SK-N-SH (cell line): ENCODE results near the gene OPA1. TPM values are rescaled to one million over a fixed set of nuclear protein-coding genes. Genes with fewer than 3 reads are reported as not detected.

Experiments used
- CTCF ChIA-PET: fragments of 300-600, 350-600 bp; formaldehyde crosslinking; extraction: SDS; loops from one replicate; lab custom pipeline; 2021; lab: Yijun Ruan, JAX
- POLR2A ChIA-PET: fragments of 350-600 bp; sonication (Branson Sonifier 250); formaldehyde crosslinking; extraction: SDS; loops from one replicate; lab custom pipeline; 2020; ENCODE audit warnings: antibody characterized with exemption, inconsistent platforms; lab: Yijun Ruan, JAX
- DNase-seq: peaks from one replicate; pipeline ENCODE4 v3.0.0; 2012
- H2AFZ ChIP-seq: fragments of 200-600 bp; sonication (generic); 2 replicates; pipeline ENCODE4 v1.8.1; 2016; ENCODE audit warnings: antibody characterized with exemption, mild to moderate bottlenecking, low read depth
- H3F3A ChIP-seq: fragments of 200-600 bp; sonication (generic); replicated peaks from 2 replicates; pipeline ENCODE3; 2016; ENCODE audit warnings: antibody characterized with exemption, mild to moderate bottlenecking; ENCODE audit not compliant: insufficient read depth
- H3K27ac ChIP-seq, 2 experiments: fragments of 200-500 bp in 1 of 2; fragments of 200-600 bp in 1 of 2; sonication (Bioruptor generic) in 1 of 2; sonication (generic), shearing (Covaris generic) in 1 of 2; 2 replicates each; pipeline versions ENCODE4 v1.5.1 to v1.6.1; 2014 to 2016; ENCODE audit warnings: low read depth in 2 of 2, inconsistent platforms in 1 of 2, low read length in 1 of 2, mild to moderate bottlenecking in 1 of 2, mixed read lengths in 1 of 2
- H3K27me3 ChIP-seq: fragments of 200-600 bp; sonication (generic), shearing (Covaris generic); 2 replicates; pipeline ENCODE4 v1.6.1; 2016; ENCODE audit warnings: mixed run types; ENCODE audit not compliant: insufficient read depth
- H3K36me3 ChIP-seq, 2 experiments: fragments of 200-500 bp in 1 of 2; fragments of 200-600 bp in 1 of 2; sonication (Bioruptor generic) in 1 of 2; sonication (generic) in 1 of 2; replicated peaks in 1 of 2; 2 replicates each; pipeline versions ENCODE3 to v1.5.1; 2014 to 2016; ENCODE audit warnings: low read length in 1 of 2, mild to moderate bottlenecking in 1 of 2; ENCODE audit not compliant: insufficient read depth in 2 of 2, control insufficient read depth in 1 of 2
- H3K4me1 ChIP-seq, 2 experiments: fragments of 200-500 bp in 1 of 2; fragments of 200-600 bp in 1 of 2; sonication (Bioruptor generic) in 1 of 2; sonication (generic), shearing (Covaris generic) in 1 of 2; 2 replicates each; pipeline versions ENCODE4 v1.5.1 to v1.6.1; 2014 to 2016; ENCODE audit warnings: low read depth in 1 of 2, low read length in 1 of 2, mixed run types in 1 of 2; ENCODE audit not compliant: insufficient read depth in 2 of 2, control insufficient read depth in 1 of 2
- H3K4me2 ChIP-seq: fragments of 200-600 bp; sonication (generic), shearing (Covaris generic); 2 replicates; pipeline ENCODE4 v1.6.1; 2017; ENCODE audit warnings: mixed run types
- H3K4me3 ChIP-seq, 2 experiments: fragments of 200-500 bp in 1 of 2; fragments of 200-600 bp in 1 of 2; sonication (Bioruptor generic) in 1 of 2; sonication (generic), shearing (Covaris generic) in 1 of 2; 2 replicates each; pipeline versions ENCODE4 v1.5.1 to v1.8.1; 2014 to 2016; ENCODE audit warnings: low read depth in 2 of 2, inconsistent platforms in 1 of 2, low read length in 1 of 2, mild to moderate bottlenecking in 1 of 2, mixed read lengths in 1 of 2, moderate library complexity in 1 of 2
- H3K79me2 ChIP-seq: fragments of 200-600 bp; sonication (generic); 2 replicates; pipeline ENCODE4 v1.8.1; 2017; ENCODE audit warnings: mild to moderate bottlenecking; ENCODE audit not compliant: insufficient read depth
- H3K9ac ChIP-seq: fragments of 200-600 bp; sonication (generic); 2 replicates; pipeline ENCODE4 v1.6.1; 2017; ENCODE audit warnings: mixed run types
- H3K9me2 ChIP-seq: fragments of 200-600 bp; sonication (generic); 2 replicates; pipeline ENCODE4 v1.6.1; 2017; ENCODE audit warnings: mixed run types
- H3K9me3 ChIP-seq: fragments of 200-600 bp; sonication (generic); 2 replicates; pipeline ENCODE4 v1.6.1; 2017; ENCODE audit warnings: mixed run types, mild to moderate bottlenecking, moderate library complexity
- H4K20me1 ChIP-seq: fragments of 200-600 bp; sonication (generic); 2 replicates; pipeline ENCODE4 v1.6.1; 2017; ENCODE audit warnings: mild to moderate bottlenecking, mixed run types; ENCODE audit not compliant: insufficient read depth
- FOSL2 ChIP-seq: IDR thresholded peaks from 2 replicates; pipeline ENCODE4 v1.4.0; 2012; ENCODE audit warnings: low read depth, mild to moderate bottlenecking, moderate library complexity, borderline replicate concordance
- GABPA ChIP-seq: IDR thresholded peaks from 2 replicates; pipeline ENCODE4 v1.4.0; 2012; ENCODE audit warnings: low read depth, mild to moderate bottlenecking
- MAX ChIP-seq: IDR thresholded peaks from 2 replicates; pipeline ENCODE4 v1.4.0; 2012; ENCODE audit warnings: low read depth
- MEF2A ChIP-seq: IDR thresholded peaks from 2 replicates; pipeline ENCODE4 v1.4.0; 2012; ENCODE audit warnings: low read depth, borderline replicate concordance
- NFIC ChIP-seq: IDR thresholded peaks from 2 replicates; pipeline ENCODE4 v1.4.0; 2012; ENCODE audit warnings: borderline replicate concordance
- RFX5 ChIP-seq: IDR thresholded peaks from 2 replicates; pipeline ENCODE4 v1.6.1; 2012; ENCODE audit warnings: mild to moderate bottlenecking, improper control_type of control experiment, low read length
- SMC3 ChIP-seq: IDR thresholded peaks from 2 replicates; pipeline ENCODE4 v1.6.1; 2012; ENCODE audit warnings: low read depth, low read length, improper control_type of control experiment
- TCF12 ChIP-seq: IDR thresholded peaks from 2 replicates; pipeline ENCODE4 v1.4.0; 2012
- ZBTB33 ChIP-seq: IDR thresholded peaks from 2 replicates; pipeline ENCODE4 v1.4.0; 2012; ENCODE audit warnings: low read depth, borderline replicate concordance
- WGBS: methylation state at CpG from one replicate; pipeline ENCODE4 v1.1.6; 2017; ENCODE audit warnings: low lambda C conversion rate; 5-methylcytosine and 5-hydroxymethylcytosine counted together
- polyA plus RNA-seq, 3 experiments: library from polyadenylated mRNA; depleted of rRNA; stranded (reverse); fragments of >200 nt; gene quantifications; 2 replicates each; pipeline ENCODE4 v1.2.3, GENCODE V29; 2012
- TF ChIP-seq, protein P1 (sequence below): fragments of 150-350 bp; IDR thresholded peaks from 2 replicates; pipeline ENCODE4 v1.6.1; 2017; ENCODE audit warnings: antibody characterized with exemption, low read length, low read depth, borderline replicate concordance
- TF ChIP-seq, protein P2 (sequence below): fragments of 200-600 bp; sonication (generic); IDR thresholded peaks from 2 replicates; pipeline ENCODE4 v1.6.1; 2017; ENCODE audit warnings: antibody characterized with exemption, mild to moderate bottlenecking, moderate library complexity

OPA1 gene
- polyA plus RNA-seq, 1 of the 3 experiments (the other 2 are of a cell fraction): 11.4 TPM

GRCh38 chr3:193559100-193559499, 33.9 kb upstream of the OPA1 start:
- no peak overlapping the region for H2AFZ ChIP-seq
- H3K36me3 ChIP-seq: no peaks in the 10 kb centered on the region
- no peaks in the 10 kb centered on the region for H3K79me2 ChIP-seq
- POLR2A ChIA-PET: no interaction called here
- CTCF ChIA-PET: interaction anchor here (1.6 kb wide), 1 partner anchor 13 kb away, joined by 7 read pairs; no protein-coding TSS in a partner anchor
- H3K4me3 ChIP-seq: no peak overlapping the region
- H3K27me3 ChIP-seq: no peaks in the 10 kb centered on the region; the same call in 1 of the 2 replicates
- DNase-seq: no peak
- no peaks in the 10 kb centered on the region for H3K4me1 ChIP-seq
- no peak overlapping the region for H3K27ac ChIP-seq
- H3K9ac ChIP-seq: no peak overlapping the region
- no peaks in the 10 kb centered on the region for H3K9me2 ChIP-seq
- no peak overlapping the region for H3K4me2 ChIP-seq
- H3K9me3 ChIP-seq: no peaks in the 10 kb centered on the region
- TF ChIP-seq, protein P1, sequence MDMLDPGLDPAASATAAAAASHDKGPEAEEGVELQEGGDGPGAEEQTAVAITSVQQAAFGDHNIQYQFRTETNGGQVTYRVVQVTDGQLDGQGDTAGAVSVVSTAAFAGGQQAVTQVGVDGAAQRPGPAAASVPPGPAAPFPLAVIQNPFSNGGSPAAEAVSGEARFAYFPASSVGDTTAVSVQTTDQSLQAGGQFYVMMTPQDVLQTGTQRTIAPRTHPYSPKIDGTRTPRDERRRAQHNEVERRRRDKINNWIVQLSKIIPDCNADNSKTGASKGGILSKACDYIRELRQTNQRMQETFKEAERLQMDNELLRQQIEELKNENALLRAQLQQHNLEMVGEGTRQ: no peak
- TF ChIP-seq RFX5: no peak
- TF ChIP-seq NFIC: no peak
- TF ChIP-seq ZBTB33: no peak
- no peak for TF ChIP-seq FOSL2
- no peak for TF ChIP-seq MEF2A
- no peak for TF ChIP-seq SMC3
- H3F3A ChIP-seq: no peaks in the 10 kb centered on the region
- H4K20me1 ChIP-seq: no peaks in the 10 kb centered on the region

GRCh38 chr3:193560091-193560490, 32.9 kb upstream of the OPA1 start:
- H3F3A ChIP-seq: no peaks in the 10 kb centered on the region
- H3K36me3 ChIP-seq: no peaks in the 10 kb centered on the region
- H3K4me3 ChIP-seq: no peak overlapping the region
- H3K9me3 ChIP-seq: no peaks in the 10 kb centered on the region
- POLR2A ChIA-PET: no interaction called here
- CTCF ChIA-PET: interaction anchor here (1.4 to 3.0 kb wide), 3 partner anchors 12 to 942 kb away, joined by 3 to 9 read pairs (median 7); no protein-coding TSS in a partner anchor
- H3K9me2 ChIP-seq: no peaks in the 10 kb centered on the region
- TF ChIP-seq ZBTB33 (no peak), GABPA (no peak), MAX (no peak), TCF12 (no peak), RFX5 (no peak)
- TF ChIP-seq, protein P2, sequence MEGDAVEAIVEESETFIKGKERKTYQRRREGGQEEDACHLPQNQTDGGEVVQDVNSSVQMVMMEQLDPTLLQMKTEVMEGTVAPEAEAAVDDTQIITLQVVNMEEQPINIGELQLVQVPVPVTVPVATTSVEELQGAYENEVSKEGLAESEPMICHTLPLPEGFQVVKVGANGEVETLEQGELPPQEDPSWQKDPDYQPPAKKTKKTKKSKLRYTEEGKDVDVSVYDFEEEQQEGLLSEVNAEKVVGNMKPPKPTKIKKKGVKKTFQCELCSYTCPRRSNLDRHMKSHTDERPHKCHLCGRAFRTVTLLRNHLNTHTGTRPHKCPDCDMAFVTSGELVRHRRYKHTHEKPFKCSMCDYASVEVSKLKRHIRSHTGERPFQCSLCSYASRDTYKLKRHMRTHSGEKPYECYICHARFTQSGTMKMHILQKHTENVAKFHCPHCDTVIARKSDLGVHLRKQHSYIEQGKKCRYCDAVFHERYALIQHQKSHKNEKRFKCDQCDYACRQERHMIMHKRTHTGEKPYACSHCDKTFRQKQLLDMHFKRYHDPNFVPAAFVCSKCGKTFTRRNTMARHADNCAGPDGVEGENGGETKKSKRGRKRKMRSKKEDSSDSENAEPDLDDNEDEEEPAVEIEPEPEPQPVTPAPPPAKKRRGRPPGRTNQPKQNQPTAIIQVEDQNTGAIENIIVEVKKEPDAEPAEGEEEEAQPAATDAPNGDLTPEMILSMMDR: no peak
- no peaks in the 10 kb centered on the region for H4K20me1 ChIP-seq
- no peak overlapping the region for H3K9ac ChIP-seq
- H3K27ac ChIP-seq: no peak overlapping the region
- H3K27me3 ChIP-seq: no peaks in the 10 kb centered on the region
- H3K4me1 ChIP-seq: no peaks in the 10 kb centered on the region
- H3K79me2 ChIP-seq: no peaks in the 10 kb centered on the region
- no peak overlapping the region for H3K4me2 ChIP-seq
- WGBS: 39% methylated on average over 4 of the region's 4 CpGs
- no peak overlapping the region for H2AFZ ChIP-seq
- no peak for DNase-seq
